GM23338 (cell line): ENCODE data around the gene ZEB1. TPM values are rescaled to one million over a fixed set of nuclear protein-coding genes. Genes with fewer than 3 reads are reported as not detected.

ENCODE experiments used
- ATAC-seq: fragments of 200-7000 bp; cut with Tn5 transposase; 3 replicates; pipeline ENCODE4 v1.9.1; 2020
- DNase-seq: peaks from one replicate; pipeline ENCODE4 v3.0.0-alpha.2; 2015; ENCODE audit warnings: low spot score
- H2AFZ ChIP-seq: fragments of 200-600 bp; sonication (generic); 2 replicates; pipeline ENCODE4 v1.8.0; 2016; ENCODE audit warnings: antibody characterized with exemption, mild to moderate bottlenecking, moderate library complexity
- H3F3A ChIP-seq: fragments of 200-600 bp; sonication (generic); replicated peaks from 2 replicates; pipeline ENCODE4 v1.8.0; 2017; ENCODE audit warnings: antibody characterized with exemption, mixed run types, low read depth
- H3K27ac ChIP-seq: fragments of 200-600 bp; sonication (generic); 2 replicates; pipeline ENCODE4 v1.6.1; 2016; ENCODE audit warnings: low read depth
- H3K27me3 ChIP-seq: fragments of 200-600 bp; sonication (generic); 2 replicates; pipeline ENCODE4 v1.8.0; 2016; ENCODE audit warnings: mild to moderate bottlenecking, mixed run types, moderate library complexity; ENCODE audit not compliant: insufficient read depth
- H3K36me3 ChIP-seq: fragments of 200-600 bp; sonication (generic); 2 replicates; pipeline ENCODE4 v1.8.0; 2016; ENCODE audit warnings: mild to moderate bottlenecking; ENCODE audit not compliant: insufficient read depth
- H3K4me1 ChIP-seq: fragments of 200-600 bp; sonication (generic); 2 replicates; pipeline ENCODE4 v1.8.0; 2016; ENCODE audit warnings: mild to moderate bottlenecking, moderate library complexity; ENCODE audit not compliant: insufficient read depth
- H3K4me2 ChIP-seq: fragments of 200-600 bp; sonication (generic); 2 replicates; pipeline ENCODE4 v1.7.1; 2017; ENCODE audit warnings: mixed run types
- H3K4me3 ChIP-seq: fragments of 200-600 bp; sonication (generic); 2 replicates; pipeline ENCODE4 v1.6.1; 2016; ENCODE audit warnings: mixed run types
- H3K79me2 ChIP-seq: fragments of 200-600 bp; sonication (generic); replicated peaks from 2 replicates; pipeline ENCODE4 v1.8.0; 2017; ENCODE audit warnings: mild to moderate bottlenecking; ENCODE audit not compliant: insufficient read depth
- H3K9me2 ChIP-seq: fragments of 200-600 bp; sonication (generic); 2 replicates; pipeline ENCODE4 v1.8.0; 2017; ENCODE audit not compliant: insufficient read depth
- H4K20me1 ChIP-seq: fragments of 200-600 bp; sonication (generic); replicated peaks from 2 replicates; pipeline ENCODE4 v1.8.0; 2017; ENCODE audit warnings: mild to moderate bottlenecking; ENCODE audit not compliant: insufficient read depth
- H3K27ac Mint-ChIP-seq: 2 replicates; pipeline ENCODE4 v1.8.0; 2020; ENCODE audit warnings: inconsistent platforms, mild to moderate bottlenecking, moderate library complexity, mixed read lengths
- H3K27me3 Mint-ChIP-seq: 3 replicates; pipeline ENCODE4 v1.8.0; 2022; ENCODE audit warnings: low read depth, mild to moderate bottlenecking, moderate library complexity, mixed read lengths, inconsistent platforms; ENCODE audit not compliant: insufficient read depth, poor library complexity
- H3K36me3 Mint-ChIP-seq: 3 replicates; pipeline ENCODE4 v1.8.0; 2021; ENCODE audit warnings: low read depth, mild to moderate bottlenecking, inconsistent platforms, moderate library complexity, mixed read lengths
- H3K4me1 Mint-ChIP-seq: 3 replicates; pipeline ENCODE4 v1.8.0; 2020; ENCODE audit warnings: mild to moderate bottlenecking, inconsistent platforms, mixed read lengths
- H3K4me3 Mint-ChIP-seq: 3 replicates; pipeline ENCODE4 v1.8.0; 2021; ENCODE audit warnings: moderate library complexity, mild to moderate bottlenecking, inconsistent platforms, mixed read lengths
- H3K9me3 Mint-ChIP-seq: 3 replicates; pipeline ENCODE4 v1.8.0; 2020; ENCODE audit warnings: moderate library complexity, mild to moderate bottlenecking, inconsistent platforms, mixed read lengths
- CREB1 ChIP-seq: fragments of 250-450 bp; sonication (Bioruptor Pico); IDR thresholded peaks from 2 replicates; pipeline ENCODE4 v1.5.0; 2020; ENCODE audit warnings: low read depth, mild to moderate bottlenecking, moderate library complexity
- CTCF ChIP-seq, 2 experiments: fragments of 200-600 bp in 1 of 2; sonication (generic) in 1 of 2; conservative IDR thresholded peaks; 2 replicates each; pipeline versions ENCODE4 v1.5.1 to v1.6.1; 2016 to 2017; ENCODE audit warnings: antibody characterized with exemption in 2 of 2, low read depth in 2 of 2, mild to moderate bottlenecking in 2 of 2, moderate library complexity in 1 of 2
- ETS1 ChIP-seq: IDR thresholded peaks from 2 replicates; pipeline ENCODE4 v1.6.1; 2016; ENCODE audit warnings: antibody characterized with exemption
- EZH2phosphoT487 ChIP-seq: fragments of 200-600 bp; sonication (generic); IDR thresholded peaks from one replicate; pipeline ENCODE4 v1.8.1; 2018; ENCODE audit warnings: antibody characterized with exemption; ENCODE audit not compliant: unreplicated experiment
- JUNB ChIP-seq: IDR thresholded peaks from one replicate; pipeline ENCODE4 v1.6.1; 2016; ENCODE audit warnings: antibody characterized with exemption; ENCODE audit not compliant: unreplicated experiment
- NANOG ChIP-seq: IDR thresholded peaks from 2 replicates; pipeline ENCODE4 v1.6.1; 2016; ENCODE audit warnings: antibody characterized with exemption, borderline replicate concordance
- POLR2AphosphoS5 ChIP-seq: IDR thresholded peaks from 2 replicates; pipeline ENCODE4 v1.6.1; 2016; ENCODE audit warnings: antibody characterized with exemption, low read depth
- REST ChIP-seq: IDR thresholded peaks from one replicate; pipeline ENCODE4 v1.6.1; 2018; ENCODE audit warnings: antibody characterized with exemption; ENCODE audit not compliant: unreplicated experiment
- STAT1 ChIP-seq: IDR thresholded peaks from one replicate; pipeline ENCODE4 v1.6.1; 2016; ENCODE audit warnings: antibody characterized with exemption; ENCODE audit not compliant: unreplicated experiment
- ZNF331 ChIP-seq: fragments of 250-450 bp; sonication (Bioruptor Pico); IDR thresholded peaks from 2 replicates; pipeline ENCODE4 v1.5.0; 2020; ENCODE audit warnings: low read depth, mild to moderate bottlenecking, moderate library complexity
- polyA plus RNA-seq: library from polyadenylated mRNA; unstranded; fragments of >200 nt; fragmentation: Nextera tagmentation; extraction: Ambion mirVana; gene quantifications from 2 replicates; pipeline ENCODE4 v1.2.1, GENCODE V29; 2016
- total RNA-seq: library from RNA; depleted of rRNA; stranded (reverse); fragments of >200 nt; shearing (Covaris generic); gene quantifications from 2 replicates; pipeline ENCODE4 v1.2.3, GENCODE V29; 2014

Gene ZEB1
- total and polyA plus RNA-seq, 2 experiments from 2014 or later, result 0.16 to 0.45 TPM

- no peaks in the 10 kb centered on the region for H3K79me2 ChIP-seq
- H3K4me2 ChIP-seq, result no peak overlapping the region
- ATAC-seq (no peak), DNase-seq (no peak)
- no peak overlapping the region for H3K4me3 Mint-ChIP-seq
- H3K27ac Mint-ChIP-seq, result no peak overlapping the region
- peaks cover 5% of the 10 kb centered on the region for H3K4me1 Mint-ChIP-seq
- no peak overlapping the region for H3K27ac ChIP-seq
- H3F3A ChIP-seq, result no peaks in the 10 kb centered on the region
- TF ChIP-seq REST, result no peak
- no peak for TF ChIP-seq NANOG
- H3K4me1 ChIP-seq, result peaks cover 4% of the 10 kb centered on the region; the same call in 1 of the 2 replicates
- no peaks in the 10 kb centered on the region for H3K36me3 ChIP-seq
- H3K27me3 ChIP-seq, result no peaks in the 10 kb centered on the region
- no peaks in the 10 kb centered on the region for H3K9me3 Mint-ChIP-seq
- H2AFZ ChIP-seq, result peak overlapping the region; percentile 20; the same call in 1 of the 2 replicates
- no peaks in the 10 kb centered on the region for H3K9me2 ChIP-seq
- H3K36me3 Mint-ChIP-seq, result no peaks in the 10 kb centered on the region
- H3K4me3 ChIP-seq, result no peak overlapping the region
- H3K27me3 Mint-ChIP-seq, result no peaks in the 10 kb centered on the region
- no peaks in the 10 kb centered on the region for H4K20me1 ChIP-seq
Measured at GRCh38 chr10:31522820-31523219, 203.8 kb downstream of the ZEB1 start.

- Histone ChIP-seq H3K36me3 (no peaks in the 10 kb centered on the region), H2AFZ (no peak overlapping the region), H3K4me3 (no peak overlapping the region), H3K27ac (no peak overlapping the region), H3F3A (no peaks in the 10 kb centered on the region), H3K4me1 (peaks cover 4% of the 10 kb centered on the region; the same call in 1 of the 2 replicates), H4K20me1 (no peaks in the 10 kb centered on the region), H3K79me2 (no peaks in the 10 kb centered on the region), H3K4me2 (no peak overlapping the region), H3K27me3 (no peaks in the 10 kb centered on the region), H3K9me2 (no peaks in the 10 kb centered on the region)
- Mint-ChIP-seq H3K9me3 (no peaks in the 10 kb centered on the region), H3K4me3 (no peak overlapping the region), H3K36me3 (no peaks in the 10 kb centered on the region), H3K27ac (no peak overlapping the region), H3K4me1 (peaks cover 5% of the 10 kb centered on the region), H3K27me3 (no peaks in the 10 kb centered on the region)
- ATAC-seq (no peak), DNase-seq (no peak)
- TF ChIP-seq STAT1 (no peak), EZH2phosphoT487 (no peak), ZNF331 (CRISPR knock-in tag) (no peak), JUNB (no peak), CREB1 (no peak), CTCF (conservative IDR thresholded peaks at IDR 0.05; ENCODE audit: low read depth in 2 of 2) (no peak), ETS1 (no peak), REST (no peak), NANOG (no peak), POLR2AphosphoS5 (no peak)
Measured at GRCh38 chr10:31524460-31524859, 205.4 kb downstream of the ZEB1 start.
